HG03045 (cell line): Measurements from ENCODE around the gene EHF.
"Not testable (repeated sequence)": the region's sequence is repeated elsewhere in the genome, so short reads cannot be mapped to it uniquely, and the experiment has no call there.

ENCODE experiments used
- ATAC-seq: cut with Tn5 transposase; IDR thresholded peaks from one replicate; pipeline ENCODE4 v1.9.1; 2021; ENCODE audit warnings: mild to moderate bottlenecking, moderate library complexity; ENCODE audit not compliant: unreplicated experiment

Gene EHF

DNA sequence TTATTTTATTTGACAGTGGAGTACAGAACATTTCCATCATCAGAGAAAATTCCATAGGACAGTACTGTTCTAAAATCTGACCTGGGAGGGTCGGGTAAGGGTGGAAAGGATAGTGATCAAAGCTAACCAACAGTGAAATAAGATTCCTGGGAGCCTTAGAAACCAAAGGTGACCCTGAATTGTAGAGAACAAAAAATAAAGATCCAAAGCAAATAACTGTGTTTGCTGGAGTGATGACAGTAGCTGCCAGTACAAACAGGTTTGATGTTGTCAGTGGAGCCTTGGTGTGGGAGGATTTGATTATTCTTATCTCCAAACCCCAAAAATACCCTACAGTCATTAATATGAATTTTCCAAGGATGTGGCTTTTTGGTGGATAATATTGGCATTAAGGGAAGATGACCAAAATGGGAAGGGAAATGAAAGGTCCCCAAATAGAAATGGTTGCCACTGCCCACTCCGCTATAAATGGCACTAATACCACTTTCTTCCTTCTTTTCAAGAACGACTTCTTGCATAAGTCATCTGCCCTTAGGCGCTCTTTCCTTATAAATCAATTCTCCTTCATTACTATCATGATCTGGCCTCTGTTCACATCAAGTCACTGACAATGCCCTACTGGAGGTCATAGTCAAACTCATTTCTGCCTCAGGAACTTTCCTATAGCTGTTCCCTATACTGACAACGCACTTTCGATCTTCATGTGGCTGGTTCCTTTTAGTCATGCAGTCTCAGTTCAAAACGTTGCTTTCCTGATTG lies 44.4 kb downstream of the EHF start:
- ATAC-seq = no peak

- no peak for ATAC-seq
These were observed 47.1 kb downstream of the EHF start for GRCh38 chr11:34667810-34668582.

- ATAC-seq = no peak
These were observed 47.7 kb downstream of the EHF start for GRCh38 chr11:34668583-34669053.

GRCh38 chr11:34669458-34669857 lies 48.6 kb downstream of the EHF start:
- no peak for ATAC-seq

DNA sequence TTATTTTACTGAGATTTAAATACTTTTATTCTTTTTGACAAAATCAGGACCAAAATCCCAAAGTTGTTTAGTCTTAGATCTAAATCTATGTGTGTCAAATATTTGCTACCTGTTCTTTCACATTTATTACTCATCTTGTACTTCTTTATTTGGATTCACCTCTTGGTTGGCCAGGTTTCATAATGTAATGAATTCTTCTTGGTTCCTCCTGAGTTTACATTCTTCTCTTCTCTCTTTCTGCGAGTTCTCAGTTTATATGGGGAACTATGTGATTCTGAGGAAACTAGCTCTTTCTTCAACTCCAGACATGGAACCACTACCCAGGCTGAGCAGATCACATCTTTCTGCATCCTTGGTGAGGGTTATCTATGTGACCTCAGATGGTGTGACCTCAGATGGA lies 50.2 kb downstream of the EHF start:
- ATAC-seq = no peak

DNA sequence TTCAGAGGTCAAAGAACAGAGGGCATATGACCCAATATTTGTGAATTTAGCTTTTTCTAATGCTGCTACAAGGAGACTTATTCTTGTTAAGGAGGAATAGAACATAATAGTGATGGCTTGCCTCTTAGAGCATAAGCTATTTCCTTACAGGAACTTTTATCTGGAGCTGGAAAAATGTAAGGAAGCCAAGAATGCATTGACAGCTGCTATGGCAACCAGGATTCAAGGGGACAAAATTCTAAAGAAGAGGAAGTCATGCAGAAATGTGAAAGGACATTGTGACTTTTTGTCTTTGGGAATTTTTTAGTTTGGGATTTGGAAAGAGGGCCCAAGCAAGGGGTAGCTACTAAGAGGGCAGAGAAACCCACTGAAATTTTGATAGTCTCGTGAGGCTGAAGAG lies 51.1 kb downstream of the EHF start:
- no peak for ATAC-seq

GRCh38 chr11:34674038-34674437 lies 53.1 kb downstream of the EHF start:
- no peak for ATAC-seq

DNA sequence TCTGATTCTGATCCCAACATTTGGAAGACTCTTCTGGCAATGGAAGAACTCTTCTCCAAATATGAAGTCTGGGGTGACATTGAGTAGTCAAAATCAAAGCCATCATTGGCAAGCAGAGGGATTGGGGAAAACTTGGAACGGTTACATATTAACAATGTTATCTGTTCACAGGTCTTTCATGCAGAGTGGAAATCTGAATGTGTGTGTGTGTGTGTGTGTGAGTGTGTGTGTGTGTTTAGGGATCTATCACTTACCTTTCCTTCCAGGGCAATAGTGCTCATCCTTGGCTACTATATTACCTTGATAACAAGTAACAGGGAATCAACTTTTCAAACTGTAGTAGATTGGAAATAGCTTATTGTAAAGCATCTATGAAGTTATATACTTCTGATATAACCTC lies 55.3 kb downstream of the EHF start:
- ATAC-seq = no peak

GRCh38 chr11:34679681-34680080 lies 58.8 kb downstream of the EHF start:
- ATAC-seq = no peak

DNA sequence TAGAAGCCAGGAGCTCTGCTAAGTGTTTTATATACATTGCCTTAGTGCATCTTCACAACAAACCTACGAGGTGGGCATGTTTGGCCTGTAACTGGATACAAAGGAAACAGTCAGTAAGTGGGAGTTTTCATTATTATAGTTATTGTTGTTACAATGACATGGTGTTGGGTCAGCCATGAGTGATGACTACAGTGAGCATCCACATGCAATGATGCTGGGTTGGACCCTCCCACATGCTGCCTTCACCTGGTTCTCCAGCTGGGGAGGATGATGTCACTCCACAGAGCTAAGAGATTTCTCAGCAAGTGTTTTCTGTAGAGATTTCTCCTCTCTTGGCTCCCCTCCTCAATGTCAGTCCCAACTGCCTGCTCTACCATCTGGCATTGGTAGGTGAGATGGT lies 59.3 kb downstream of the EHF start:
- ATAC-seq = no peak

DNA sequence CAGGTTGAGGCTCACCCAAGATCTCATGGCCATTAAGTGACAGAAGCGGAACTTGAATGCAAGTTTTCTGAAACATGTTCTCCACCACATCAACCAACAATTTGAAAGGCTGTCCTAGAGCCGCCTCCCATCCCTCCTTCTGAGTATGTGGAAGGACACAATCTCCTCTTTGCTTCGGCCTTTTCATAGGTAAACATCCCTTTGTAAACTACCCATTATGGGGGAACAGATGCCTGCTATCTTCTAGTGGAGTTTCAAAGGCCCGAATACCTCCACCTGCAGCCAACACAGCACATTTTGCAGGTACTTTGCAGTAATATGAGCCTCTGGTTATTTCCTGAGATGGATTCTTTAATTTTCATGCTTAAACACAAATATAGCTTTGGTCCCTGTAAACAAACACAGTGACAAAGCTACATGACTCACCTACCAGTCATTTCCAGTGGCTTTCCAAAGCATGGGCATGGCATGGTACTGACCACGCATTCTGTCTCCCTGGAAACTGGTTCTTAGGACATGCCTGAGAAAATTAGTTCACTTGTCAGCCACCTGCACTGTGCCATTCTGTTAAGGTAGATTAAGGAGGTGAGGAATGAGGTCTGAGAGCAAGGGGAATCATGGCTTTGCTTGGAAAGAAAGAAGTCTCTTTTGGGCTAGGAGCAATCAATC lies 60.2 kb downstream of the EHF start:
- ATAC-seq = no peak

DNA sequence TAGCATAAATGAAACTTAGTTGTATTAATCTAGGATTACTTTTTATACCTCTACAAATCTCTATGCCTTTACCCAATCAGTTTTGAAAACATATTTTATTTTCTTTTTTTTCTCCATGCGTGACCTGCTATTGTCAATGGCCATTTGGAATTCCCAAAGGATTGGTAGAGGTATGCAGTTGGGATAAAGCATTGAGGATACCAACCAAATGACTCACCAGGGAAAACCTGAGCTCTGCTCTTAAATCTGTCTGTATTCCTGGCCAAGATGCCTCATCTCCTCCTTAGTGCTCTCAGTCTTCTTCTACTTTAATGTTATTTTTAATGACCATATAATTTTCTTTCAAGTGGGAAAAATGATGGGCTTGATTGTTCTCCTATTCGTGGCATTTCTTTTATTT lies 61.9 kb downstream of the EHF start:
- ATAC-seq = no peak

- ATAC-seq = no peak
These were observed 62.5 kb downstream of the EHF start for GRCh38 chr11:34683396-34683795.

DNA sequence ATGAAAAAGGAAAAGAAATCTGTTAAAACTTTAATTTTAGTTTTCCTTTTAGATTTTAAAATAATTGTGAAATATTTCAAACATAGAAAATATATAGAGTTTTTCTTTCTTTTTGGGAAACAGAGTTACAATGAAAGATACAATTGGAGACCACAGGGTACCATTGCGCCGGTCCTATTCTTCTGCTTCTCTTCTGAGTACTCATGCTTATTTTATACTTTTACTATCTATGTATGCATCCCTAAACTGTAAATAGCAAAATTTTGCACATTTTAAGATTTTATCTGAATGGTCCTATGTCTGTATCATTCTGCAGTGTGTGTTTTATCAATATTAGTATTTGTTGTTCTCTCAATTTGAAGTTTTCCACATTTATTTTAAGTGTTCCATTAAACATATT lies 65.0 kb downstream of the EHF start:
- ATAC-seq = no peak

- not testable (repeated sequence) for ATAC-seq
These were observed 71.4 kb downstream of the EHF start for GRCh38 chr11:34692299-34692698.

DNA sequence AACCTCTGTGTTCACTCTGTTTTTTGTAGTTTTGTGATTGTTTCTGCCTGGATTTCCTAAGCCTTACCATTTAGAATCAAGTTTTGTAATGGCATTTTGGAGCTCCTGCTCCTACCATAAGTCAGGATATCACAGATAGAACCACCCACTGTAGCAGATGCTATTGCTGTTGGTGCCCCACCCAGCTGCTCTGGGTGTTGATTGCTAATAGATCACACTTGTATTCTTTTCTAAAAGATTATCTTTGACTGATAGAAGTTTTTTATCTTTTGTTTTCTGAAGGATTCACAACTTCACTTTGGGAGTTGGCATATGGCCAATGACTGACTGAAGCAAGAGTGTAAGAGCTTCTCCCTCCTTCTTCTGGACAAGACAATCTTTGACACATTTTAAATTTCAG lies 76.0 kb downstream of the EHF start:
- ATAC-seq = no peak

GRCh38 chr11:34706709-34707461 lies 86.0 kb downstream of the EHF start:
- ATAC-seq = no peak

GRCh38 chr11:34707462-34707840 lies 86.6 kb downstream of the EHF start:
- ATAC-seq = no peak
